Fibroblast of the aortic adventitia (primary cell): ENCODE measurements around the gene FLACC1. TPM values are rescaled to one million over a fixed set of nuclear protein-coding genes. Genes with fewer than 3 reads are reported as not detected.

ENCODE experiments used
- DNase-seq: peaks from one replicate; pipeline ENCODE4 v3.0.0-alpha.2; 2010; ENCODE audit warnings: low read depth
- H3K4me3 ChIP-seq: 2 replicates; pipeline ENCODE4 v1.5.1; 2011; ENCODE audit warnings: low read depth, mild to moderate bottlenecking, control low read depth, low read length, moderate library complexity
- total RNA-seq: library from RNA; depleted of rRNA; stranded (reverse); fragments of >200 nt; gene quantifications from 2 replicates; pipeline ENCODE4 v1.2.3, GENCODE V29; 2012; ENCODE audit warnings: low replicate concordance
- TF ChIP-seq, protein P1 (sequence below): IDR thresholded peaks from 2 replicates; pipeline ENCODE4 v1.5.1; 2011; ENCODE audit warnings: mild to moderate bottlenecking, low read length, control low read depth, inconsistent platforms; ENCODE audit not compliant: insufficient read depth

Gene FLACC1
- total RNA-seq, 1 donor, result 1.2 TPM

DNA sequence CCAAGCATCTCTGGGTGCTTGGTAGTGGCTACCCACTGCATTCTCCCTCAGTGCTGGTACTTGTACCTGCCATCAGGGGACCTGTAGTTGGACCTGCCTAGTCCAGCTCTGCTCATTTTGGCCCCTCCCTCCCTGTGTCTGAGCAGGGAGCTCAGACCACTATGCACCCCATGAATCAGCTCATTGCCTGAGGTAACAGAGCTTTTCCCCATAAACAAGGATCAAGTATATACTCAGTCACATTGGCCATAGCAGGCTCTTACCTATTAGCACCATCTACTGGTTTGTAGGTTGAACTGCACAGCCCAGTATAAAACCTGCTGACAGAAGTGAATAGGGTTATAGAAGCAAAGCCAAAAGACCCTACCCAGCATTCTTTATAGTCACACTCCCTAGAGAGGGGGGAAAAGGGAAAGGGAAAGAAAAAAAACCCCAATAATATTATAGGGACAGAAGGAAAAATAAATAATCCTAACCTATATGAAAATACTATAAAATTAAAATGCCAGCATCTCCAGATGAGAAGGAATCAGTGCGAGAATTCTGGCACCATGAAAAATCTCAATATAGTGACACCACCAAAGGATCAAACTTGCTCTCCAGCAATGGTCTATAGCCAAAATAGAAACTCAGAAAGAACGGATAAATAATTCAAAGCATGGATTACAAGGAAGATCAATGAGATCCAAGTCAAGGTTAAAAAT is 6.9 kb upstream of the FLACC1 start:
- DNase-seq, result peak; percentile 69
- no peak overlapping the region for H3K4me3 ChIP-seq
- TF ChIP-seq, protein P1, sequence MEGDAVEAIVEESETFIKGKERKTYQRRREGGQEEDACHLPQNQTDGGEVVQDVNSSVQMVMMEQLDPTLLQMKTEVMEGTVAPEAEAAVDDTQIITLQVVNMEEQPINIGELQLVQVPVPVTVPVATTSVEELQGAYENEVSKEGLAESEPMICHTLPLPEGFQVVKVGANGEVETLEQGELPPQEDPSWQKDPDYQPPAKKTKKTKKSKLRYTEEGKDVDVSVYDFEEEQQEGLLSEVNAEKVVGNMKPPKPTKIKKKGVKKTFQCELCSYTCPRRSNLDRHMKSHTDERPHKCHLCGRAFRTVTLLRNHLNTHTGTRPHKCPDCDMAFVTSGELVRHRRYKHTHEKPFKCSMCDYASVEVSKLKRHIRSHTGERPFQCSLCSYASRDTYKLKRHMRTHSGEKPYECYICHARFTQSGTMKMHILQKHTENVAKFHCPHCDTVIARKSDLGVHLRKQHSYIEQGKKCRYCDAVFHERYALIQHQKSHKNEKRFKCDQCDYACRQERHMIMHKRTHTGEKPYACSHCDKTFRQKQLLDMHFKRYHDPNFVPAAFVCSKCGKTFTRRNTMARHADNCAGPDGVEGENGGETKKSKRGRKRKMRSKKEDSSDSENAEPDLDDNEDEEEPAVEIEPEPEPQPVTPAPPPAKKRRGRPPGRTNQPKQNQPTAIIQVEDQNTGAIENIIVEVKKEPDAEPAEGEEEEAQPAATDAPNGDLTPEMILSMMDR, result peak; percentile 95

DNA sequence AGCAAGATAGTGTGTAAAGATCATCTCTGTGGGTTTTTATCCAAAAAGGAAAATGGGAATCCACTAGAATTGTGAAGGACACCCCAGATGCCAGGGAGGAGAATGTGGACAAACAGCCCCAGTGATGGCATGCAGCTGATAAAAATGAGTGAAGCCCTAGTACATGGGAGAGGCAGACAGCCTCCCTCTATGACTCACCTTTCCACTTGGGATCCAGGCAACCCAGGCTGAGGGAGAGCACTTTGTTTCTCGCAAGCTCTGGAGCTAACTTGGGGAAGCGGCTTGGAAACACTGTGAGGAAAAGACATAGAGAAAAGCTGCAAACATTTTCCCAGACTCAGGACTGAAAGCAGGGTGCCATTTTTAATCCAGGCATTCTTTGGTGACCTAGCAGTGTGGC is 5.3 kb upstream of the FLACC1 start:
- TF ChIP-seq, protein P1, result no peak
- no peak overlapping the region for H3K4me3 ChIP-seq
- DNase-seq, result peak; percentile 16

DNA sequence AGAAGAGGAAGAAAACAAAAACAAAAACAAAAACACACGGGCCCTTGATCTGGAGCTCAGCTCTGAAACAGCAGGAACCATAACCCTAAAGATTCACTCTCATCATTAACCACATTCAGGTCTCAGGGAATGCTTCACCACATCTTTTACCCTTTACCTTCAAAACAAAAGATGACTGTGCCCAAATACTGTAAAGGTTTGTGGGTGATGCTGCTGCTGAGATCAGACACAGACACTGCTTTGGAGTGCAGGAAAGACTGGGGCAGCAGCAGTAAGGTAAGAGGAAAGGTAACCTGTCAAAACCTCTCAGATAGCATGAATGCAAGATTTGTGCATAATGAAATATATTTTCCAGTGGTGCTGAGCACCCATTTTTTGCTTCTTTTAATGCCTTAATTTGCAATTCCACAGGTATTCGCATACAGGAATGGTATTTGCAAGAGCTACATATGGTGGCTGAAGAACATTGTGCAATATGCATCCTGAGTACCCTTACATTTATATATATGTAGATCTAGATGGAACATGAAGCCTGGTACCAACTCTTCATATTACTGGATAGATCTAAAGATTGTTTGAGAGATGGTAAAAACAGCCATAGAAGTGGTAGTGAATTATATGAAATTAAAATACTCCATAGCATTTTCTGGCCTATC is 4.1 kb upstream of the FLACC1 start:
- H3K4me3 ChIP-seq, result no peak overlapping the region
- TF ChIP-seq, protein P1, result no peak
- no peak for DNase-seq

DNA sequence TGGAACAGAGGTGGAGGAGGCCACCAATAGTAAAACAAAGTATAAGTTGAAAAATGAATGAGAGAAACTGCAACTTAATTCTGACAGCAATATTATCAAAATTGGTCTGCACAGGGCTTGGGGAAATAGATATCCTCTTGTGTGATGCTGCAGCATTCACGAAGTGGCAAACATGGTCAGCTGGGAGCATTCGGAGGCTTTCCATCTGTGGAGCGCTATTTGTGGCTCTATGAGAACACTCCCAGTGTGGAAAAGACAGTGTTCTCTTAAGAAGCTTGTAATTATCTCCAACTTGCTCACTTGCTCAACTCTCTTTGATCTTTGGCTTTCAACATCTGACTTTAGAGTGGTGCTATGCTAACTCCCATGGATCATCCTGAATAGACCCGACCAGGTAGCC is 3.1 kb upstream of the FLACC1 start:
- H3K4me3 ChIP-seq, result no peak overlapping the region
- DNase-seq, result no peak
- TF ChIP-seq, protein P1, result no peak

DNA sequence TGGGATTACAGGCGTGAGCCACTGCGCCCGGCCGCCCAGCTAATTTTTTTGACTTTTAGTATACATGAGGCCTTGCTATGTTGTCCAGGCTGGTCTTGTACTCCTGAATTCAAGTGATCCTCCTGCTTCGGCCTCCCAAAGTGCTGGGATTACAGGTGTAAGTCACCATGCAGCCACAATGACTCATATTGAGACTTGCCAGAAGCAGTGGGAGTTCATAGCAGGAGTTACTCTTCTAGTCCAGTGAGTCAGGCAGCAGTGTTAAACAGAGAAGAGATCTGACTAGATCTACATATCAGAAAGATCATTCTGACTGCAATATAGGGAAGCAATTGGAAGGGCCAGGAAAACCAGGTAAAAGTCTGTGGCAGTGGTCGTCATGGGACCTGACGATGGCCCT is 1.5 kb upstream of the FLACC1 start:
- TF ChIP-seq, protein P1, result no peak
- no peak overlapping the region for H3K4me3 ChIP-seq
- no peak for DNase-seq

DNA sequence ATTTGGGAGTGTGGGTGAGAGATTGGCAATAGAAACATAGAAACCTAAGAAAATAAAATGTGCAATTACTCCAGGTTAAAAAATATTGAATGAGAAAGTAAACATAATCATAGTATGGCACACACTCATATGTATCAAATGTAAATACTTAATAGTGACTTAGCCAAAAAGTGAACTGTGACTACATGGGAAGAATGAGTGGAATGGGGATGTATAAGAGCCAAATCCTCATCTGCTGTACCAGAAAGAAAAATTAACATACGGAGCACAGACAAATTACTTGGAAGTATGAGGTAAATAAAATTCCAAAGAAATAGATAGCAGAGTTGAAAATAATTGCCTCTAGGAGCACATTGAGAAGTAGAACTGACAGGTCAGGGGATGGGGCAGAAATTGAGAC is 4.0 kb downstream of the FLACC1 start:
- TF ChIP-seq, protein P1, result no peak
- DNase-seq, result peak; percentile 46
- no peak overlapping the region for H3K4me3 ChIP-seq

DNA sequence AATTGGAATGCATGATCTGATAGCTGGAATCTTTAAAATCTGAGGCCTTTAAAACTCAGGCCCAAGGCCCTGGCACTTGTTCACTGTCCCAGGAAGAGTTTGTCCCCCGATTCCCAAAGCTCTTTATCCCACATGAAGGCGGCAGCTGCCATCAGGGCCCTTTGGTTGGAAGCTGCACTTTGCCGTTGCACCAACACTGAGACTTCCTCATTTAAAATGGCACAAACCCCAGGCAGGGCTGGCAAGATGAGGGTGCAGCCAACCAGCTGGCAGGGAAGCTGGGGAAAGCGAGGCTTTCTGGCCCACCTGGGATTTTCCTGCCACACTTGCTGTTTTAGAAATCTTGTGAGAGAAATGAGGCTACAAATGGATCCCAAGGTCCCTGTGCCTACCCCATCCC is 6.3 kb downstream of the FLACC1 start:
- no peak overlapping the region for H3K4me3 ChIP-seq
- no peak for DNase-seq
- TF ChIP-seq, protein P1, result no peak
